Tibial artery (tissue), 4 donors: ENCODE measurements around the gene KIF24.

Experiments
- DNase-seq, 2 donors: peaks; one replicate each; pipeline ENCODE4 v3.0.0-alpha.2; 2019
- H3K27ac ChIP-seq, 2 donors: fragments of 200-600 bp; sonication (generic) in 1 of 2; 1 replicate in 1 of 2; 2 replicates in 1 of 2; pipeline ENCODE4 v1.5.1; 2018 to 2019; ENCODE audit warnings: mild to moderate bottlenecking in 1 of 2
- H3K27me3 ChIP-seq, 2 donors: fragments of 200-600 bp; sonication (generic) in 1 of 2; one replicate each; pipeline versions ENCODE4 v1.5.1 to v1.6.0; 2016 to 2019
- H3K36me3 ChIP-seq, 3 donors: fragments of 200-600 bp; sonication (generic) in 2 of 3; one replicate each; pipeline ENCODE4 v1.5.1; 2016 to 2019; ENCODE audit warnings: mild to moderate bottlenecking in 2 of 3
- H3K4me1 ChIP-seq, 4 donors: fragments of 200-600 bp; sonication (generic) in 2 of 4; 1 replicate in 3 of 4; 2 replicates in 1 of 4; pipeline ENCODE4 v1.5.1; 2016 to 2019
- H3K4me3 ChIP-seq, 2 donors: fragments of 200-600 bp; sonication (generic) in 1 of 2; 1 replicate in 1 of 2; 2 replicates in 1 of 2; pipeline ENCODE4 v1.5.1; 2018 to 2019; ENCODE audit warnings: mild to moderate bottlenecking in 2 of 2
- H3K9me3 ChIP-seq, 3 donors: fragments of 200-600 bp; sonication (generic) in 1 of 3; one replicate each; pipeline ENCODE4 v1.5.1; 2016 to 2019
- CTCF ChIP-seq, 2 experiments: fragments of 200-600 bp in 1 of 2; fragments of 450-650 bp in 1 of 2; IDR thresholded peaks; one replicate each; pipeline ENCODE4 v1.5.1; 2017 to 2019; ENCODE audit warnings: antibody characterized with exemption in 2 of 2, mild to moderate bottlenecking in 1 of 2, moderate library complexity in 1 of 2
- intact Hi-C: fragments of 100-400 bp; cut with DNase I; formaldehyde crosslinking; loops from one replicate; pipeline ENCODE4 v1.15.0; 2023; ENCODE audit warnings: low total_unique reads

KIF24 gene

GRCh38 chr9:34349324-34349723, 20.3 kb upstream of the KIF24 start:
- Histone ChIP-seq H3K4me1 (peaks cover 0 to 17% (median 6%) of the 10 kb centered on the region in 4 donors), H3K9me3 (no peaks in the 10 kb centered on the region), H3K4me3 (no peak overlapping the region), H3K27me3 (no peaks in the 10 kb centered on the region), H3K27ac (no peak overlapping the region), H3K36me3 (peaks cover 0 to 8% (median 7%) of the 10 kb centered on the region in 3 donors)
- TF ChIP-seq CTCF (IDR thresholded peaks at IDR 0.05) = no peak
- DNase-seq = no peak
- intact Hi-C loops = no loop called here

- Histone ChIP-seq H3K9me3 (no peaks in the 10 kb centered on the region), H3K4me3 (no peak overlapping the region), H3K4me1 (peaks cover 0 to 30% (median 6%) of the 10 kb centered on the region in 4 donors), H3K27me3 (no peaks in the 10 kb centered on the region), H3K27ac (no peak overlapping the region), H3K36me3 (peaks cover 0 to 21% (median 7%) of the 10 kb centered on the region in 3 donors)
- intact Hi-C loops = no loop called here
- TF ChIP-seq CTCF (IDR thresholded peaks at IDR 0.05) = no peak
- no peak for DNase-seq
Observed at GRCh38 chr9:34347800-34348158, 18.7 kb upstream of the KIF24 start.

- peaks cover 0 to 35% (median 6%) of the 10 kb centered on the region in 4 donors for H3K4me1 ChIP-seq
- intact Hi-C loops = no loop called here
- no peak for TF ChIP-seq CTCF (IDR thresholded peaks at IDR 0.05)
Observed at GRCh38 chr9:34346873-34347799, 18.1 kb upstream of the KIF24 start.

GRCh38 chr9:34343605-34344004, 14.5 kb upstream of the KIF24 start:
- Histone ChIP-seq H3K27ac (peak overlapping the region; percentile 54 to 72), H3K27me3 (no peaks in the 10 kb centered on the region), H3K36me3 (peaks cover 21 to 62% (median 38%) of the 10 kb centered on the region in 3 donors), H3K9me3 (no peaks in the 10 kb centered on the region), H3K4me1 (peaks cover 0 to 35% (median 7%) of the 10 kb centered on the region in 4 donors), H3K4me3 (no peak overlapping the region)
- TF ChIP-seq CTCF (IDR thresholded peaks at IDR 0.05) = no peak
- intact Hi-C loops = no loop called here
- DNase-seq = peak in 1 of 2 donors; percentile 27

More at GRCh38 chr9:34346873-34347799, 18.1 kb upstream of the KIF24 start:
- no peaks in the 10 kb centered on the region for H3K9me3 ChIP-seq
- H3K27ac ChIP-seq = peak overlapping the region in 1 of 2 donors; percentile 72
- no peak for DNase-seq
- H3K36me3 ChIP-seq = peaks cover 0 to 28% (median 10%) of the 10 kb centered on the region in 3 donors
- no peak overlapping the region for H3K4me3 ChIP-seq
- H3K27me3 ChIP-seq = no peaks in the 10 kb centered on the region

GRCh38 chr9:34343090-34343489, 14.0 kb upstream of the KIF24 start:
- TF ChIP-seq CTCF (IDR thresholded peaks at IDR 0.05) = no peak
- Histone ChIP-seq H3K4me3 (no peak overlapping the region), H3K36me3 (peaks cover 22 to 61% (median 36%) of the 10 kb centered on the region in 3 donors), H3K27me3 (no peaks in the 10 kb centered on the region), H3K9me3 (no peaks in the 10 kb centered on the region), H3K4me1 (peaks cover 0 to 35% (median 7%) of the 10 kb centered on the region in 4 donors), H3K27ac (peak overlapping the region; percentile 54 to 72)
- peak; percentile 80 to 92 for DNase-seq
- intact Hi-C loops = no loop called here
